Common myeloid progenitor, CD34-positive (primary cell): ENCODE measurements around the gene SMARCA1.
A peak's percentile ranks its signal among the peaks of the same experiment; 100 is the strongest.

ENCODE experiments used
- CTCF ChIA-PET: fragments of 350-600 bp; sonication (Branson Sonifier 250); formaldehyde crosslinking; loops from one replicate; lab custom pipeline; 2021; ENCODE audit warnings: antibody characterized with exemption; lab: Charles Lee
- POLR2A ChIA-PET: fragments of 350-600 bp; sonication (Branson Sonifier 250); formaldehyde crosslinking; loops from one replicate; lab custom pipeline; 2021; ENCODE audit warnings: antibody characterized with exemption; lab: Charles Lee
- DNase-seq, 3 donors: peaks; one replicate each; pipeline versions ENCODE4 v3.0.0 to v3.0.0-alpha.2; 2013
- H3K27ac ChIP-seq, 2 experiments: 1 replicate in 1 of 2; 2 replicates in 1 of 2; pipeline ENCODE4 v1.7.0; 2013; ENCODE audit warnings: inconsistent platforms in 2 of 2, low read length in 2 of 2, mild to moderate bottlenecking in 2 of 2, low read depth in 1 of 2, moderate library complexity in 1 of 2; ENCODE audit not compliant: severe bottlenecking in 2 of 2, insufficient read depth in 1 of 2, poor library complexity in 1 of 2
- H3K27me3 ChIP-seq, 5 experiments: replicated peaks in 2 of 5; 1 replicate in 3 of 5; 2 replicates in 2 of 5; pipeline versions ENCODE4 v1.6.1 to v1.7.0; 2013; ENCODE audit warnings: low read length in 4 of 5, mild to moderate bottlenecking in 2 of 5, moderate library complexity in 2 of 5, inconsistent platforms in 1 of 5; ENCODE audit not compliant: insufficient read depth in 5 of 5, control insufficient read depth in 4 of 5
- H3K36me3 ChIP-seq, 4 experiments: 1 replicate in 2 of 4; 2 replicates in 2 of 4; pipeline versions ENCODE4 v1.6.1 to v1.7.0; 2013; ENCODE audit warnings: low read length in 3 of 4, control low read depth in 1 of 4, mild to moderate bottlenecking in 1 of 4; ENCODE audit not compliant: control insufficient read depth in 4 of 4, insufficient read depth in 4 of 4
- H3K4me1 ChIP-seq, 4 experiments: 1 replicate in 3 of 4; 2 replicates in 1 of 4; pipeline versions ENCODE4 v1.6.1 to v1.7.1; 2013; ENCODE audit warnings: low read length in 3 of 4, mild to moderate bottlenecking in 3 of 4, control low read depth in 1 of 4, inconsistent platforms in 1 of 4, moderate library complexity in 1 of 4; ENCODE audit not compliant: control insufficient read depth in 4 of 4, insufficient read depth in 4 of 4; ENCODE audit errors: control extremely low read depth in 1 of 4
- H3K4me3 ChIP-seq, 7 experiments: 1 replicate in 4 of 7; 2 replicates in 3 of 7; pipeline versions ENCODE4 v1.5.1 to v1.7.0; 2013; ENCODE audit warnings: mild to moderate bottlenecking in 7 of 7, low read length in 6 of 7, moderate library complexity in 6 of 7, inconsistent platforms in 2 of 7, low read depth in 2 of 7, control low read depth in 1 of 7; ENCODE audit not compliant: insufficient read depth in 4 of 7, control insufficient read depth in 1 of 7; ENCODE audit errors: extremely low read depth in 1 of 7
- H3K9me3 ChIP-seq, 5 experiments: 1 replicate in 4 of 5; 2 replicates in 1 of 5; pipeline versions ENCODE4 v1.6.1 to v1.7.1; 2013; ENCODE audit warnings: low read length in 4 of 5, mild to moderate bottlenecking in 2 of 5, inconsistent platforms in 1 of 5, low read depth in 1 of 5, moderate library complexity in 1 of 5; ENCODE audit not compliant: control insufficient read depth in 4 of 5, insufficient read depth in 2 of 5; ENCODE audit errors: control extremely low read depth in 1 of 5
- WGBS: methylation state at CpG from one replicate; pipeline ENCODE4 v1.1.5; 2013; ENCODE audit not compliant: insufficient coverage; 5-methylcytosine and 5-hydroxymethylcytosine counted together

SMARCA1 gene

DNA sequence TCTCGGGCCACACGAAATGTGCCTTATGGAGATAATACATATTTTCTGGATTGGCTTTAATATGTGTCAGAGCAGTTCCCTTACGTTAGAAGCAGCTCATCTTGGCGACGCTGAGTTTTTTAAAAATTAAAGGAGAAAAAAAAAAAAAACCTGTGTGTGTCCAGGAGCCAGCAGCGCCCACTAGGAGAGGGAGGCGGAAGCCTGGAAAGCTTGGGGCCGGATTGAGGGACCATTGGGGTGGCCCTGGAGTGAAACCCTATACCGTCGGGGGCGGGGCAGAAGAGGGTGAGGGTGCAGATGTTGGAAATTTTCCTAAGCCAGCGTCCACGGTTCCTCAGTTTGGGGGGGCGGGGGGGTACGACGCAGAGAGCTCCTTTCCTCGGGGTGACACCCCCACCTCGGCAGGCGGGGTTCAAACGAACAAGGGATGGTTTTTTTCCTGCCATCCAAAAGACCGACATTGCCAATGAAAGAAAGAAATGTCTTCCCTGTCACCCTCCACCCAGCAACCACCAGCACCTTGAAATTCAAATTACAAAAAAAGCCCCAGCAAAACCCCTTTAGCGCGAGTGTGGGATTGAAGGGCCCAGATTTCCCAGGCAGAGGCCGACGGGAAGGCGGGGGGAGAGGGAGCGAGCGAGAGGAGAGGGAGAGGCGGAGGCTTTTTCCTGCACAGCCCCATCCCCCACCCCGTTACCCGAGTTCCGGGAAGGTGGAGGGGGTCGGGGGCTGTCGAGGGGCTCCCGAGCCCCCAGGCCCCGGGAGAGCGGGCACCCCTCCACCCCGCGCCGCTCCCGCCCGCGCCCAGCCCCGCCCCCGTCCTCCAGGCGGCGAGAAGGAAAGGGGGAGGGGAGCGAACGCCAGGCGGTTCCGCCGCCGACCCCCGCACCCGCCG, 859 bp downstream of the SMARCA1 start:
- Histone ChIP-seq H3K36me3 (no peaks in the 10 kb centered on the region), H3K9me3 (no peaks in the 10 kb centered on the region), H3K27me3 (peaks cover 0 to 4% (median 0%) of the 10 kb centered on the region in 5 experiments), H3K4me1 (peaks cover 0 to 15% (median 1%) of the 10 kb centered on the region in 4 experiments), H3K4me3 (peak overlapping the region; percentile 55 to 83 (median 74)), H3K27ac (no peak overlapping the region)
- 37% methylated on average over 12 of the region's 56 CpGs for whole genome bisulfite sequencing
- DNase-seq, result peak in 2 of 3 donors; percentile 8 to 10
- POLR2A ChIA-PET, result no interaction called here
- CTCF ChIA-PET, result no interaction called here

GRCh38 chrX:129520151-129520550, 3.1 kb downstream of the SMARCA1 start:
- no peak for DNase-seq
- CTCF ChIA-PET, result no interaction called here
- POLR2A ChIA-PET, result no interaction called here
- Histone ChIP-seq H3K4me1 (peaks cover 0 to 10% (median 1%) of the 10 kb centered on the region in 4 experiments), H3K27ac (no peak overlapping the region), H3K27me3 (peaks cover 0 to 4% (median 0%) of the 10 kb centered on the region in 5 experiments), H3K36me3 (no peaks in the 10 kb centered on the region), H3K9me3 (no peaks in the 10 kb centered on the region), H3K4me3 (no peak overlapping the region)
- 59% methylated on average over 3 of the region's 3 CpGs for WGBS

DNA sequence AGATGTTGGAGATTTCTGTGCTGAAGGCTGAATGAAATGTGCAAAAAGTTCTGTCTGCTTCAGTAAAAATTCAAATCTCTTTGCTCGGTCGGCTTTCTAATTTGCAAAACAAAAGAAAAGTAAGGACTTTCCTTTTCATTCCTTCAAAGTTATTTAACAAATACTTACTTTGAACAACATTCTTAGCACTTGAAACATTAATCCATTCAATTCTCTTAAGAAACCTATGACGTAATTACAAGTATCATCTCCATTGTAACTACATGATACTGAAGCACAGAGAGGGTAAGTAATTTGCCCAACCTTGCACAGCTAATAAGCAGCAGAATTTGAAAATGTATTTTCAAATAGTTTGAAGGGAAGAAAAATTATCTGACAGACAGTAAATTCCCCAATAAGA, 6.9 kb downstream of the SMARCA1 start:
- H3K27ac ChIP-seq, result no peak overlapping the region
- 40% methylated on average over 2 of the region's 3 CpGs for WGBS
- no peak for DNase-seq
- H3K9me3 ChIP-seq, result no peaks in the 10 kb centered on the region
- H3K4me3 ChIP-seq, result no peak overlapping the region
- CTCF ChIA-PET, result no interaction called here
- POLR2A ChIA-PET, result no interaction called here
- H3K27me3 ChIP-seq, result peaks cover 0 to 3% (median 0%) of the 10 kb centered on the region in 5 experiments
- H3K4me1 ChIP-seq, result no peaks in the 10 kb centered on the region
- H3K36me3 ChIP-seq, result no peaks in the 10 kb centered on the region

DNA sequence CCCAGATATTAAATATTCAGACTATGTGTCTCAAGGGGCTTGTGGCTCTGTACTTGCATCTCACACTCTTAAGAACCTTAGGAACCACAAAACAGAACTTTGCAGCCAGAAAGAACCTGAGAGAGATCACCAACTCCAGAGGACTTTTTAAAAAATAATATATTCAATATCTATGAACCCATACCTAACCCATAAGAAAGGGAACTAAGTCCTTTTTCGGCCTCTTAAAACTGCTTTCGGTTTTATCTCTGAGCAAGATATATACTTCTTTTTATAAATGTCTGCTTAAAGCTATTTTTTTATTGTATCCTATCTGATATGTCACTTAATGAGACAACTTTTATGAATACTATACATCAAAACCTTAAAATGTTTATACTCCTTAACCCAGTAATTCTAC, 10.9 kb downstream of the SMARCA1 start:
- ChIA-PET POLR2A (no interaction called here), CTCF (no interaction called here)
- Histone ChIP-seq H3K4me3 (no peak overlapping the region), H3K36me3 (no peaks in the 10 kb centered on the region), H3K4me1 (no peaks in the 10 kb centered on the region), H3K9me3 (no peaks in the 10 kb centered on the region), H3K27ac (no peak overlapping the region), H3K27me3 (no peaks in the 10 kb centered on the region)
- no peak for DNase-seq
- whole genome bisulfite sequencing, result no CpG with 5 or more reads among the region's 2 CpGs

DNA sequence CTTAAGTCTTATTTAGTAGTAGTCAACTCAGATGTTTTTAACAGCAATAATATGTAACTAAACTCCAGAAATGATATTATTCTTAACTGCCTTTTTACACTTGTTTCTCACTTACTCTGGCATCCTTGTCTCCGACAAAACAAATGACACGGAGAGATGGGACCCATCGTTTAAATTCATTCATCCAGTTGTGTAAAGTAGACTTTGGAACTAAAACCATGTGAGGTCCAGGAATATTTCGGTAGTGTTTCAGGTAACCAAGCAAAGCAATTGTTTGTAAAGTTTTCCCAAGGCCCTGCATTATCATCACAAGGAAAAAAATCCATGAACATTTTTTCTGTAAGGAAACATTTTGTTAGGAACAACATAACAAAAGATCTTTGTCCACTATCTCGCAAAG, 11.6 kb downstream of the SMARCA1 start:
- H3K27me3 ChIP-seq, result no peaks in the 10 kb centered on the region
- H3K9me3 ChIP-seq, result no peaks in the 10 kb centered on the region
- no peak for DNase-seq
- H3K4me3 ChIP-seq, result no peak overlapping the region
- CTCF ChIA-PET, result no interaction called here
- no peaks in the 10 kb centered on the region for H3K4me1 ChIP-seq
- no peaks in the 10 kb centered on the region for H3K36me3 ChIP-seq
- H3K27ac ChIP-seq, result no peak overlapping the region
- 30% methylated on average over 2 of the region's 5 CpGs for WGBS
- POLR2A ChIA-PET, result no interaction called here

DNA sequence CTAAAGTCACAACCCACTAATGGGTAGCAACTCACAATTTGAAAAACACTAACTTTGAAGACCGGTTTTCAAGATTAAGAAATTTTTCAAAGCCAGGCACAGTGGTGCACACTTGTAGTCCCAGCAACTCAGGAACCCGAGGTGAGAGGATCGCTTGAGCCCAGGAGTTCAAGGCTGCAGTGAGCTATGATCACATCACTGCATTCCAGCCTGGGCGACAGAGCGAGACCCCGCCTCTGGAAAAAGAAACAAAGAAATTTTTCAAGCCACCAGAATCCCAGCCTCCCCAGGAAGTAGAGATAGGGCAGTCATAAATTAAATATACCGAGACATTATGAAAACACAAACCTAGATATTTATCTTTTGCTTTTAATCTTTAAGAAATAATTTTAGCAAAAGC, 13.0 kb downstream of the SMARCA1 start:
- WGBS, result 71% methylated on average over 3 of the region's 7 CpGs
- no peaks in the 10 kb centered on the region for H3K36me3 ChIP-seq
- no peaks in the 10 kb centered on the region for H3K4me1 ChIP-seq
- H3K27me3 ChIP-seq, result no peaks in the 10 kb centered on the region
- POLR2A ChIA-PET, result no interaction called here
- no peaks in the 10 kb centered on the region for H3K9me3 ChIP-seq
- no peak for DNase-seq
- no peak overlapping the region for H3K27ac ChIP-seq
- CTCF ChIA-PET, result no interaction called here
- H3K4me3 ChIP-seq, result no peak overlapping the region

DNA sequence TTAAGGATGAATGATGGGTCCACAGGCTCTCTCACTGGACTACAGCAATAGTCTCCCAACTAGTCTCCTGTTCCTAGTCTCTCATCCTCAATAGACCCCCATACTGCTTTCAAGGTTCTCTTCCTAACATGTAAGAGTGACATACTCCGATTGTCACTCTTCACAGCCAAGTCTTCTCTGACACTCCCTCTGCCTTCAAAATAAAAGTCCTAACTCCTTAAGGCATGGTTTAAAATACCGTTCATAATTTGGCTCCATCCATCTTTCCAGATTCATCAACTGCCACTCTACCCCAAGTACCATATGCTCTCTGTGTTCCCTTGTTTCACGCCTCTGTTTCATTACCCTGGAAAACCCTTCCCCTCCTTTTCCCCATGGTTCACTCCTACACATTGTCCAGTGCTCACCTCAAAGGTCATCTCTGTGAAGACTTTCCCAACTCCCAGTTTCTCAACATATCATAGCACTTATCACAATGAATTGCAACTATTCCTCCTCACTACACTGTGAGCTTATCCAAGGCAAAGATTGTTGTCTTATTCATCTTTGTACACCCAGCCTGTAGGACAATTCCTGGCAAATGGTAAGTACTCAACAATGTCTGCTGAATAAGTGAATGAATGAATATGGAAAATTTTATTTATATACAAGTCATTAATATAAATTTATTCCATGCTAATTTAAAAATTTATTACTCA, 26.0 kb downstream of the SMARCA1 start:
- H3K4me3 ChIP-seq, result no peak overlapping the region
- ChIA-PET POLR2A (no interaction called here), CTCF (no interaction called here)
- H3K27me3 ChIP-seq, result no peaks in the 10 kb centered on the region
- no peak for DNase-seq
- H3K36me3 ChIP-seq, result no peaks in the 10 kb centered on the region
- H3K27ac ChIP-seq, result no peak overlapping the region
- no peaks in the 10 kb centered on the region for H3K4me1 ChIP-seq
- WGBS, result 62% methylated on average over 3 of the region's 3 CpGs
- no peaks in the 10 kb centered on the region for H3K9me3 ChIP-seq
